Measurements from ENCODE around the gene METTL3. TPM values are rescaled to one million over a fixed set of nuclear protein-coding genes. Genes with fewer than 3 reads are reported as not detected.

Gene METTL3
- total and polyA plus RNA-seq, 2 of the 8 experiments (the other 6 are each of a cell fraction or from before 2014, with no cell fraction given): 103 to 144 TPM

DNA sequence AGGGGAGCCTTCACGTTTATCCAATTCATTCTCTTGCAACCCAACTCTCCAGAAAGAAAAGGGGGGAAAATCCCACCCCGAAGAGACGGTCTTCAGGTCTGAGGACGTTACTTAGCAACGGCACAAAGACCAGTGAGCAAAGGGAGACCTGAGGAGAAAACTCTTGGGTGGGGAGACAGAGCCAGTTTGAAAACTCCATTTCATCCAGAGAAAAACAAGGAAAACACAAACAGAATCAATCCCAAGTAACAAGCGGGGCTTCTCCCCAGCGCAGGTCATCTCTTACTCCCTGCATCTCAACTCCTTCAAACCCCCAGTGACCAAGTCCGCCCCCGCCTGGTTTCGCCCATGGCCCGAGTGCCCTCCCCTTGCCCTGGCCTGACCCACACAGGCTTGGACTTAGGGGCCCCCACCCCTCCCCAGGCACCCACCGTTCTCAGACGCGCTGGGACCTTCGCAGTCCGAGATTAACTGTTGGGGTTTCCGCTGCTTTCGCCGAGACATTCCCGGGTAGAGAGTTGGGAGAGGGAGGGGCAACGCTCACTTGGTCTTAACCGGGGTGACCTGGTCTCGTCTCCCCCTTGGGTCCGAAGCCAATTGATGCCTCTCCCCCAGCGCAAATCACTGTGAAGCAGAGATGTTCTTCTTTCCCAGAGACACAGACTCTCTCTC is 25.4 kb upstream of the METTL3 start (continued):
- TF ChIP-seq, protein P1, sequence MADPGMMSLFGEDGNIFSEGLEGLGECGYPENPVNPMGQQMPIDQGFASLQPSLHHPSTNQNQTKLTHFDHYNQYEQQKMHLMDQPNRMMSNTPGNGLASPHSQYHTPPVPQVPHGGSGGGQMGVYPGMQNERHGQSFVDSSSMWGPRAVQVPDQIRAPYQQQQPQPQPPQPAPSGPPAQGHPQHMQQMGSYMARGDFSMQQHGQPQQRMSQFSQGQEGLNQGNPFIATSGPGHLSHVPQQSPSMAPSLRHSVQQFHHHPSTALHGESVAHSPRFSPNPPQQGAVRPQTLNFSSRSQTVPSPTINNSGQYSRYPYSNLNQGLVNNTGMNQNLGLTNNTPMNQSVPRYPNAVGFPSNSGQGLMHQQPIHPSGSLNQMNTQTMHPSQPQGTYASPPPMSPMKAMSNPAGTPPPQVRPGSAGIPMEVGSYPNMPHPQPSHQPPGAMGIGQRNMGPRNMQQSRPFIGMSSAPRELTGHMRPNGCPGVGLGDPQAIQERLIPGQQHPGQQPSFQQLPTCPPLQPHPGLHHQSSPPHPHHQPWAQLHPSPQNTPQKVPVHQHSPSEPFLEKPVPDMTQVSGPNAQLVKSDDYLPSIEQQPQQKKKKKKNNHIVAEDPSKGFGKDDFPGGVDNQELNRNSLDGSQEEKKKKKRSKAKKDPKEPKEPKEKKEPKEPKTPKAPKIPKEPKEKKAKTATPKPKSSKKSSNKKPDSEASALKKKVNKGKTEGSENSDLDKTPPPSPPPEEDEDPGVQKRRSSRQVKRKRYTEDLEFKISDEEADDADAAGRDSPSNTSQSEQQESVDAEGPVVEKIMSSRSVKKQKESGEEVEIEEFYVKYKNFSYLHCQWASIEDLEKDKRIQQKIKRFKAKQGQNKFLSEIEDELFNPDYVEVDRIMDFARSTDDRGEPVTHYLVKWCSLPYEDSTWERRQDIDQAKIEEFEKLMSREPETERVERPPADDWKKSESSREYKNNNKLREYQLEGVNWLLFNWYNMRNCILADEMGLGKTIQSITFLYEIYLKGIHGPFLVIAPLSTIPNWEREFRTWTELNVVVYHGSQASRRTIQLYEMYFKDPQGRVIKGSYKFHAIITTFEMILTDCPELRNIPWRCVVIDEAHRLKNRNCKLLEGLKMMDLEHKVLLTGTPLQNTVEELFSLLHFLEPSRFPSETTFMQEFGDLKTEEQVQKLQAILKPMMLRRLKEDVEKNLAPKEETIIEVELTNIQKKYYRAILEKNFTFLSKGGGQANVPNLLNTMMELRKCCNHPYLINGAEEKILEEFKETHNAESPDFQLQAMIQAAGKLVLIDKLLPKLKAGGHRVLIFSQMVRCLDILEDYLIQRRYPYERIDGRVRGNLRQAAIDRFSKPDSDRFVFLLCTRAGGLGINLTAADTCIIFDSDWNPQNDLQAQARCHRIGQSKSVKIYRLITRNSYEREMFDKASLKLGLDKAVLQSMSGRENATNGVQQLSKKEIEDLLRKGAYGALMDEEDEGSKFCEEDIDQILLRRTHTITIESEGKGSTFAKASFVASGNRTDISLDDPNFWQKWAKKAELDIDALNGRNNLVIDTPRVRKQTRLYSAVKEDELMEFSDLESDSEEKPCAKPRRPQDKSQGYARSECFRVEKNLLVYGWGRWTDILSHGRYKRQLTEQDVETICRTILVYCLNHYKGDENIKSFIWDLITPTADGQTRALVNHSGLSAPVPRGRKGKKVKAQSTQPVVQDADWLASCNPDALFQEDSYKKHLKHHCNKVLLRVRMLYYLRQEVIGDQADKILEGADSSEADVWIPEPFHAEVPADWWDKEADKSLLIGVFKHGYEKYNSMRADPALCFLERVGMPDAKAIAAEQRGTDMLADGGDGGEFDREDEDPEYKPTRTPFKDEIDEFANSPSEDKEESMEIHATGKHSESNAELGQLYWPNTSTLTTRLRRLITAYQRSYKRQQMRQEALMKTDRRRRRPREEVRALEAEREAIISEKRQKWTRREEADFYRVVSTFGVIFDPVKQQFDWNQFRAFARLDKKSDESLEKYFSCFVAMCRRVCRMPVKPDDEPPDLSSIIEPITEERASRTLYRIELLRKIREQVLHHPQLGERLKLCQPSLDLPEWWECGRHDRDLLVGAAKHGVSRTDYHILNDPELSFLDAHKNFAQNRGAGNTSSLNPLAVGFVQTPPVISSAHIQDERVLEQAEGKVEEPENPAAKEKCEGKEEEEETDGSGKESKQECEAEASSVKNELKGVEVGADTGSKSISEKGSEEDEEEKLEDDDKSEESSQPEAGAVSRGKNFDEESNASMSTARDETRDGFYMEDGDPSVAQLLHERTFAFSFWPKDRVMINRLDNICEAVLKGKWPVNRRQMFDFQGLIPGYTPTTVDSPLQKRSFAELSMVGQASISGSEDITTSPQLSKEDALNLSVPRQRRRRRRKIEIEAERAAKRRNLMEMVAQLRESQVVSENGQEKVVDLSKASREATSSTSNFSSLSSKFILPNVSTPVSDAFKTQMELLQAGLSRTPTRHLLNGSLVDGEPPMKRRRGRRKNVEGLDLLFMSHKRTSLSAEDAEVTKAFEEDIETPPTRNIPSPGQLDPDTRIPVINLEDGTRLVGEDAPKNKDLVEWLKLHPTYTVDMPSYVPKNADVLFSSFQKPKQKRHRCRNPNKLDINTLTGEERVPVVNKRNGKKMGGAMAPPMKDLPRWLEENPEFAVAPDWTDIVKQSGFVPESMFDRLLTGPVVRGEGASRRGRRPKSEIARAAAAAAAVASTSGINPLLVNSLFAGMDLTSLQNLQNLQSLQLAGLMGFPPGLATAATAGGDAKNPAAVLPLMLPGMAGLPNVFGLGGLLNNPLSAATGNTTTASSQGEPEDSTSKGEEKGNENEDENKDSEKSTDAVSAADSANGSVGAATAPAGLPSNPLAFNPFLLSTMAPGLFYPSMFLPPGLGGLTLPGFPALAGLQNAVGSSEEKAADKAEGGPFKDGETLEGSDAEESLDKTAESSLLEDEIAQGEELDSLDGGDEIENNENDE (IDR thresholded peaks at IDR 0.05; ENCODE audit: insufficient replicate concordance, low read length): no peak
- TF ChIP-seq MAFK (IDR thresholded peaks at IDR 0.05; ENCODE audit: low read depth, low read length) (no peak), RFX5 (IDR thresholded peaks at IDR 0.05; ENCODE audit: borderline replicate concordance, low read depth, low read length) (no peak), TCF12 (IDR thresholded peaks at IDR 0.05; ENCODE audit: low read depth, low read length) (no peak), KDM5A (IDR thresholded peaks at IDR 0.05; ENCODE audit: low read length) (no peak), FOSL1 (IDR thresholded peaks at IDR 0.05; ENCODE audit: insufficient read depth, low read depth, low read length) (no peak), CHD2 (IDR thresholded peaks at IDR 0.05; ENCODE audit: low read length) (no peak), CHD1 (IDR thresholded peaks at IDR 0.05; ENCODE audit: low read depth, low read length) (no peak)
- TF ChIP-seq, protein P2, sequence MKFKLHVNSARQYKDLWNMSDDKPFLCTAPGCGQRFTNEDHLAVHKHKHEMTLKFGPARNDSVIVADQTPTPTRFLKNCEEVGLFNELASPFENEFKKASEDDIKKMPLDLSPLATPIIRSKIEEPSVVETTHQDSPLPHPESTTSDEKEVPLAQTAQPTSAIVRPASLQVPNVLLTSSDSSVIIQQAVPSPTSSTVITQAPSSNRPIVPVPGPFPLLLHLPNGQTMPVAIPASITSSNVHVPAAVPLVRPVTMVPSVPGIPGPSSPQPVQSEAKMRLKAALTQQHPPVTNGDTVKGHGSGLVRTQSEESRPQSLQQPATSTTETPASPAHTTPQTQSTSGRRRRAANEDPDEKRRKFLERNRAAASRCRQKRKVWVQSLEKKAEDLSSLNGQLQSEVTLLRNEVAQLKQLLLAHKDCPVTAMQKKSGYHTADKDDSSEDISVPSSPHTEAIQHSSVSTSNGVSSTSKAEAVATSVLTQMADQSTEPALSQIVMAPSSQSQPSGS (IDR thresholded peaks at IDR 0.05; ENCODE audit: low read length): no peak
